GM23338 (cell line): ENCODE measurements around the gene NKD1. TPM values are rescaled to one million over a fixed set of nuclear protein-coding genes. Genes with fewer than 3 reads are reported as not detected.

ENCODE experiments used
- ATAC-seq: fragments of 200-7000 bp; cut with Tn5 transposase; 3 replicates; pipeline ENCODE4 v1.9.1; 2020
- DNase-seq: peaks from one replicate; pipeline ENCODE4 v3.0.0-alpha.2; 2015; ENCODE audit warnings: low spot score
- H2AFZ ChIP-seq: fragments of 200-600 bp; sonication (generic); 2 replicates; pipeline ENCODE4 v1.8.0; 2016; ENCODE audit warnings: antibody characterized with exemption, mild to moderate bottlenecking, moderate library complexity
- H3F3A ChIP-seq: fragments of 200-600 bp; sonication (generic); replicated peaks from 2 replicates; pipeline ENCODE4 v1.8.0; 2017; ENCODE audit warnings: antibody characterized with exemption, mixed run types, low read depth
- H3K27ac ChIP-seq: fragments of 200-600 bp; sonication (generic); 2 replicates; pipeline ENCODE4 v1.6.1; 2016; ENCODE audit warnings: low read depth
- H3K27me3 ChIP-seq: fragments of 200-600 bp; sonication (generic); 2 replicates; pipeline ENCODE4 v1.8.0; 2016; ENCODE audit warnings: mild to moderate bottlenecking, mixed run types, moderate library complexity; ENCODE audit not compliant: insufficient read depth
- H3K36me3 ChIP-seq: fragments of 200-600 bp; sonication (generic); 2 replicates; pipeline ENCODE4 v1.8.0; 2016; ENCODE audit warnings: mild to moderate bottlenecking; ENCODE audit not compliant: insufficient read depth
- H3K4me1 ChIP-seq: fragments of 200-600 bp; sonication (generic); 2 replicates; pipeline ENCODE4 v1.8.0; 2016; ENCODE audit warnings: mild to moderate bottlenecking, moderate library complexity; ENCODE audit not compliant: insufficient read depth
- H3K4me2 ChIP-seq: fragments of 200-600 bp; sonication (generic); 2 replicates; pipeline ENCODE4 v1.7.1; 2017; ENCODE audit warnings: mixed run types
- H3K4me3 ChIP-seq: fragments of 200-600 bp; sonication (generic); 2 replicates; pipeline ENCODE4 v1.6.1; 2016; ENCODE audit warnings: mixed run types
- H3K79me2 ChIP-seq: fragments of 200-600 bp; sonication (generic); replicated peaks from 2 replicates; pipeline ENCODE4 v1.8.0; 2017; ENCODE audit warnings: mild to moderate bottlenecking; ENCODE audit not compliant: insufficient read depth
- H3K9me2 ChIP-seq: fragments of 200-600 bp; sonication (generic); 2 replicates; pipeline ENCODE4 v1.8.0; 2017; ENCODE audit not compliant: insufficient read depth
- H4K20me1 ChIP-seq: fragments of 200-600 bp; sonication (generic); replicated peaks from 2 replicates; pipeline ENCODE4 v1.8.0; 2017; ENCODE audit warnings: mild to moderate bottlenecking; ENCODE audit not compliant: insufficient read depth
- H3K27ac Mint-ChIP-seq: 2 replicates; pipeline ENCODE4 v1.8.0; 2020; ENCODE audit warnings: inconsistent platforms, mild to moderate bottlenecking, moderate library complexity, mixed read lengths
- H3K27me3 Mint-ChIP-seq: 3 replicates; pipeline ENCODE4 v1.8.0; 2022; ENCODE audit warnings: low read depth, mild to moderate bottlenecking, moderate library complexity, mixed read lengths, inconsistent platforms; ENCODE audit not compliant: insufficient read depth, poor library complexity
- H3K36me3 Mint-ChIP-seq: 3 replicates; pipeline ENCODE4 v1.8.0; 2021; ENCODE audit warnings: low read depth, mild to moderate bottlenecking, inconsistent platforms, moderate library complexity, mixed read lengths
- H3K4me1 Mint-ChIP-seq: 3 replicates; pipeline ENCODE4 v1.8.0; 2020; ENCODE audit warnings: mild to moderate bottlenecking, inconsistent platforms, mixed read lengths
- H3K4me3 Mint-ChIP-seq: 3 replicates; pipeline ENCODE4 v1.8.0; 2021; ENCODE audit warnings: moderate library complexity, mild to moderate bottlenecking, inconsistent platforms, mixed read lengths
- H3K9me3 Mint-ChIP-seq: 3 replicates; pipeline ENCODE4 v1.8.0; 2020; ENCODE audit warnings: moderate library complexity, mild to moderate bottlenecking, inconsistent platforms, mixed read lengths
- CREB1 ChIP-seq: fragments of 250-450 bp; sonication (Bioruptor Pico); IDR thresholded peaks from 2 replicates; pipeline ENCODE4 v1.5.0; 2020; ENCODE audit warnings: low read depth, mild to moderate bottlenecking, moderate library complexity
- EZH2 ChIP-seq: fragments of 200-600 bp; sonication (generic); IDR thresholded peaks from one replicate; pipeline ENCODE4 v1.8.0; 2017; ENCODE audit warnings: antibody characterized with exemption, mild to moderate bottlenecking, low read depth; ENCODE audit not compliant: unreplicated experiment
- JUNB ChIP-seq: IDR thresholded peaks from one replicate; pipeline ENCODE4 v1.6.1; 2016; ENCODE audit warnings: antibody characterized with exemption; ENCODE audit not compliant: unreplicated experiment
- REST ChIP-seq: IDR thresholded peaks from one replicate; pipeline ENCODE4 v1.6.1; 2018; ENCODE audit warnings: antibody characterized with exemption; ENCODE audit not compliant: unreplicated experiment
- STAT1 ChIP-seq: IDR thresholded peaks from one replicate; pipeline ENCODE4 v1.6.1; 2016; ENCODE audit warnings: antibody characterized with exemption; ENCODE audit not compliant: unreplicated experiment
- ZNF114 ChIP-seq: fragments of 250-450 bp; sonication (Bioruptor Pico); IDR thresholded peaks from 2 replicates; pipeline ENCODE4 v1.5.0; 2020; ENCODE audit warnings: mild to moderate bottlenecking, moderate library complexity
- ZNF462 ChIP-seq: fragments of 250-450 bp; sonication (Bioruptor Pico); IDR thresholded peaks from 2 replicates; pipeline ENCODE4 v1.5.0; 2020; ENCODE audit warnings: mild to moderate bottlenecking, moderate library complexity
- polyA plus RNA-seq: library from polyadenylated mRNA; unstranded; fragments of >200 nt; fragmentation: Nextera tagmentation; extraction: Ambion mirVana; gene quantifications from 2 replicates; pipeline ENCODE4 v1.2.1, GENCODE V29; 2016
- total RNA-seq: library from RNA; depleted of rRNA; stranded (reverse); fragments of >200 nt; shearing (Covaris generic); gene quantifications from 2 replicates; pipeline ENCODE4 v1.2.3, GENCODE V29; 2014
- TF ChIP-seq, protein P1 (sequence below), 2 experiments: fragments of 200-600 bp in 1 of 2; sonication (generic) in 1 of 2; conservative IDR thresholded peaks; 2 replicates each; pipeline versions ENCODE4 v1.5.1 to v1.6.1; 2016 to 2017; ENCODE audit warnings: antibody characterized with exemption in 2 of 2, low read depth in 2 of 2, mild to moderate bottlenecking in 2 of 2, moderate library complexity in 1 of 2

NKD1 gene
- total and polyA plus RNA-seq, 2 experiments from 2014 or later = 2.1 to 2.3 TPM

- Mint-ChIP-seq H3K9me3 (peaks cover 1% of the 10 kb centered on the region; the same call in 1 of the 3 replicates), H3K27me3 (peaks cover 4% of the 10 kb centered on the region), H3K4me1 (no peaks in the 10 kb centered on the region), H3K27ac (no peak overlapping the region), H3K36me3 (peaks cover 4% of the 10 kb centered on the region; the same call in 1 of the 3 replicates), H3K4me3 (no peak overlapping the region)
- Histone ChIP-seq H3K79me2 (no peaks in the 10 kb centered on the region), H4K20me1 (no peaks in the 10 kb centered on the region), H3K27me3 (0 out of 2 replicates have a peak, but pooled peaks cover 5% of the 10 kb centered on the region), H3F3A (no peaks in the 10 kb centered on the region), H3K4me2 (no peak overlapping the region), H3K27ac (no peak overlapping the region), H3K36me3 (no peaks in the 10 kb centered on the region), H3K4me3 (no peak overlapping the region), H3K9me2 (0 out of 2 replicates have a peak, but pooled peaks cover 2% of the 10 kb centered on the region), H2AFZ (no peak overlapping the region), H3K4me1 (no peaks in the 10 kb centered on the region)
- TF ChIP-seq, protein P1, sequence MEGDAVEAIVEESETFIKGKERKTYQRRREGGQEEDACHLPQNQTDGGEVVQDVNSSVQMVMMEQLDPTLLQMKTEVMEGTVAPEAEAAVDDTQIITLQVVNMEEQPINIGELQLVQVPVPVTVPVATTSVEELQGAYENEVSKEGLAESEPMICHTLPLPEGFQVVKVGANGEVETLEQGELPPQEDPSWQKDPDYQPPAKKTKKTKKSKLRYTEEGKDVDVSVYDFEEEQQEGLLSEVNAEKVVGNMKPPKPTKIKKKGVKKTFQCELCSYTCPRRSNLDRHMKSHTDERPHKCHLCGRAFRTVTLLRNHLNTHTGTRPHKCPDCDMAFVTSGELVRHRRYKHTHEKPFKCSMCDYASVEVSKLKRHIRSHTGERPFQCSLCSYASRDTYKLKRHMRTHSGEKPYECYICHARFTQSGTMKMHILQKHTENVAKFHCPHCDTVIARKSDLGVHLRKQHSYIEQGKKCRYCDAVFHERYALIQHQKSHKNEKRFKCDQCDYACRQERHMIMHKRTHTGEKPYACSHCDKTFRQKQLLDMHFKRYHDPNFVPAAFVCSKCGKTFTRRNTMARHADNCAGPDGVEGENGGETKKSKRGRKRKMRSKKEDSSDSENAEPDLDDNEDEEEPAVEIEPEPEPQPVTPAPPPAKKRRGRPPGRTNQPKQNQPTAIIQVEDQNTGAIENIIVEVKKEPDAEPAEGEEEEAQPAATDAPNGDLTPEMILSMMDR (conservative IDR thresholded peaks at IDR 0.05; ENCODE audit: low read depth in 2 of 2) = no peak
- TF ChIP-seq REST (no peak), STAT1 (no peak), ZNF462 (CRISPR knock-in tag) (no peak), JUNB (no peak), ZNF114 (no peak), CREB1 (CRISPR knock-in tag) (no peak), EZH2 (no peak)
- ATAC-seq (no peak), DNase-seq (no peak)
Observed at GRCh38 chr16:50659806-50660205, 111.6 kb downstream of the NKD1 start.
